PC-9 (cell line): Measurements from ENCODE around the gene GTF3C2.

Source experiments
- CTCF ChIP-seq: fragments of 200-600 bp; sonication (generic); conservative IDR thresholded peaks from 2 replicates; pipeline ENCODE4 v1.6.1; 2017; ENCODE audit warnings: mixed run types, antibody characterized with exemption, mild to moderate bottlenecking, moderate library complexity
- EZH2 ChIP-seq: fragments of 200-600 bp; sonication (generic); IDR thresholded peaks from 2 replicates; pipeline ENCODE4 v1.8.0; 2017; ENCODE audit warnings: antibody characterized with exemption, low read depth

GRCh38 chr2:27285481-27285880 is 71.1 kb downstream of the GTF3C2 start:
- no peak for TF ChIP-seq CTCF
- TF ChIP-seq EZH2, result no peak
